ENCODE measurements around the gene SPACA6.

DNA sequence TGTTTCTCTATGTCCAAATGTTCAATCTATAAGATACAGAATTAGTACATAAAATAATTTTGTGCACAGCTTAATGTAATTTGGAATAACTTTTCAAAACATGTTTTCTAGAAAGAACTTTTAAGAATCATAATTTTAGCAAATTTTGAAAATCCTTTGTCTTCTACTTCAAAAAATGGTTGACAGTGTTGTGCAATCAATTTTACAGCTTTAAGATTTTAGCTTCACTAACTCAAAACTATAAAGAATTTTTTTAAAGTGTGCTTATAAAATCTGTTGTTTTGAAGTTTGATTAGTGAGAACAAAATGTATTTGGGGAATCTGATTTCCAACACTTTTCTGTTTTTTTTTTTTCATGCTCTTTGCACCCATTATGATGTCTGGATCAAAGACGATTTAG is 12.7 kb upstream of the SPACA6 start:
- TF ChIP-seq CTCF (IDR thresholded peaks at IDR 0.05) = no peak
- no peak for TF ChIP-seq POLR2A (IDR thresholded peaks at IDR 0.05)
